HEK293 (cell line): ENCODE data around the gene EME1.
"Not testable (repeated sequence)": the region's sequence is repeated elsewhere in the genome, so short reads cannot be mapped to it uniquely, and the experiment has no call there.

Source experiments
- CTCF ChIA-PET: fragments of 350-600 bp; formaldehyde crosslinking; extraction: SDS; loops from one replicate; lab custom pipeline; 2021; ENCODE audit warnings: antibody characterized with exemption; lab: Yijun Ruan, JAX
- POLR2A ChIA-PET: fragments of 300-600 bp; formaldehyde crosslinking; extraction: SDS; loops from one replicate; lab custom pipeline; 2020; ENCODE audit warnings: antibody characterized with exemption, inconsistent platforms; lab: Yijun Ruan, JAX
- H3K27ac ChIP-seq: fragments of 200-500 bp; sonication (Bioruptor generic); 2 replicates; pipeline ENCODE4 v1.5.1; 2014; ENCODE audit warnings: low read depth, low read length, control low read depth, inconsistent platforms; ENCODE audit errors: extremely low read depth
- H3K36me3 ChIP-seq, 2 experiments: fragments of 200-500 bp in 1 of 2; sonication (Bioruptor generic) in 1 of 2; 1 replicate in 1 of 2; 2 replicates in 1 of 2; pipeline ENCODE4 v1.5.1; 2014 to 2017; ENCODE audit warnings: inconsistent platforms in 2 of 2, low read length in 2 of 2; ENCODE audit not compliant: control insufficient read depth in 2 of 2, insufficient read depth in 1 of 2
- H3K4me1 ChIP-seq: fragments of 200-500 bp; sonication (Bioruptor generic); 2 replicates; pipeline ENCODE4 v1.5.1; 2014; ENCODE audit warnings: mild to moderate bottlenecking, low read length, inconsistent platforms; ENCODE audit not compliant: control insufficient read depth, insufficient read depth
- H3K4me3 ChIP-seq: 2 replicates; pipeline ENCODE4 v1.5.1; 2011; ENCODE audit warnings: low read depth, mild to moderate bottlenecking, control low read depth, low read length, moderate library complexity
- H3K9me3 ChIP-seq: fragments of 200-500 bp; sonication (Bioruptor generic); 2 replicates; pipeline ENCODE4 v1.5.1; 2014; ENCODE audit warnings: low read depth, low read length, inconsistent platforms; ENCODE audit not compliant: control insufficient read depth, insufficient read depth
- GFI1B ChIP-seq: fragments of 450-650 bp; formaldehyde crosslinking; IDR thresholded peaks from 2 replicates; pipeline ENCODE4 v1.5.1; 2016; ENCODE audit warnings: missing biosample characterization, missing genetic modification characterization
- GLIS1 ChIP-seq: fragments of 450-650 bp; formaldehyde crosslinking; IDR thresholded peaks from 2 replicates; pipeline ENCODE4 v1.5.1; 2016; ENCODE audit warnings: missing biosample characterization, missing genetic modification characterization
- KLF16 ChIP-seq: fragments of 450-650 bp; formaldehyde crosslinking; IDR thresholded peaks from 2 replicates; pipeline ENCODE4 v1.5.1; 2017; ENCODE audit warnings: missing biosample characterization, missing genetic modification characterization
- OVOL3 ChIP-seq: fragments of 450-650 bp; formaldehyde crosslinking; IDR thresholded peaks from 2 replicates; pipeline ENCODE4 v1.5.1; 2016; ENCODE audit warnings: missing biosample characterization, missing genetic modification characterization
- PATZ1 ChIP-seq: fragments of 450-650 bp; formaldehyde crosslinking; IDR thresholded peaks from 2 replicates; pipeline ENCODE4 v1.5.1; 2016; ENCODE audit warnings: missing biosample characterization, missing genetic modification characterization
- SP7 ChIP-seq: fragments of 450-650 bp; formaldehyde crosslinking; IDR thresholded peaks from 2 replicates; pipeline ENCODE4 v1.5.1; 2016; ENCODE audit warnings: missing biosample characterization, missing genetic modification characterization
- ZBTB48 ChIP-seq: fragments of 450-650 bp; formaldehyde crosslinking; IDR thresholded peaks from 2 replicates; pipeline ENCODE4 v1.5.1; 2016; ENCODE audit warnings: missing biosample characterization, missing genetic modification characterization
- ZBTB8A ChIP-seq: fragments of 450-650 bp; formaldehyde crosslinking; IDR thresholded peaks from 2 replicates; pipeline ENCODE4 v1.5.1; 2016; ENCODE audit warnings: missing biosample characterization, missing genetic modification characterization
- ZFP41 ChIP-seq: fragments of 450-650 bp; formaldehyde crosslinking; IDR thresholded peaks from 2 replicates; pipeline ENCODE4 v1.5.1; 2016; ENCODE audit warnings: missing biosample characterization, missing genetic modification characterization, borderline replicate concordance
- ZNF112 ChIP-seq: fragments of 450-650 bp; formaldehyde crosslinking; IDR thresholded peaks from 2 replicates; pipeline ENCODE4 v1.5.0; 2017; ENCODE audit warnings: missing biosample characterization, missing genetic modification characterization
- ZNF132 ChIP-seq: fragments of 450-650 bp; formaldehyde crosslinking; IDR thresholded peaks from 2 replicates; pipeline ENCODE4 v1.5.1; 2017; ENCODE audit warnings: missing biosample characterization, missing genetic modification characterization, borderline replicate concordance
- ZNF184 ChIP-seq: fragments of 450-650 bp; IDR thresholded peaks from 2 replicates; pipeline ENCODE4 v1.5.1; 2018; ENCODE audit warnings: missing biosample characterization, mild to moderate bottlenecking, missing genetic modification characterization
- ZNF302 ChIP-seq: fragments of 450-650 bp; formaldehyde crosslinking; IDR thresholded peaks from 2 replicates; pipeline ENCODE4 v1.5.1; 2016; ENCODE audit warnings: missing biosample characterization, missing genetic modification characterization, low read depth
- ZNF521 ChIP-seq: fragments of 450-650 bp; formaldehyde crosslinking; IDR thresholded peaks from 2 replicates; pipeline ENCODE4 v1.5.1; 2017; ENCODE audit warnings: missing biosample characterization, mild to moderate bottlenecking, missing genetic modification characterization
- ZNF561 ChIP-seq: fragments of 450-650 bp; IDR thresholded peaks from 2 replicates; pipeline ENCODE4 v1.5.1; 2018; ENCODE audit warnings: missing biosample characterization, missing genetic modification characterization, borderline replicate concordance
- ZNF830 ChIP-seq: fragments of 450-650 bp; IDR thresholded peaks from 2 replicates; pipeline ENCODE4 v1.5.0; 2018; ENCODE audit warnings: missing biosample characterization, missing genetic modification characterization, low read depth, mild to moderate bottlenecking, moderate library complexity
- TF ChIP-seq, protein P1 (sequence below): fragments of 450-650 bp; formaldehyde crosslinking; IDR thresholded peaks from 2 replicates; pipeline ENCODE4 v1.5.1; 2017; ENCODE audit warnings: missing biosample characterization, missing genetic modification characterization

Gene EME1

DNA sequence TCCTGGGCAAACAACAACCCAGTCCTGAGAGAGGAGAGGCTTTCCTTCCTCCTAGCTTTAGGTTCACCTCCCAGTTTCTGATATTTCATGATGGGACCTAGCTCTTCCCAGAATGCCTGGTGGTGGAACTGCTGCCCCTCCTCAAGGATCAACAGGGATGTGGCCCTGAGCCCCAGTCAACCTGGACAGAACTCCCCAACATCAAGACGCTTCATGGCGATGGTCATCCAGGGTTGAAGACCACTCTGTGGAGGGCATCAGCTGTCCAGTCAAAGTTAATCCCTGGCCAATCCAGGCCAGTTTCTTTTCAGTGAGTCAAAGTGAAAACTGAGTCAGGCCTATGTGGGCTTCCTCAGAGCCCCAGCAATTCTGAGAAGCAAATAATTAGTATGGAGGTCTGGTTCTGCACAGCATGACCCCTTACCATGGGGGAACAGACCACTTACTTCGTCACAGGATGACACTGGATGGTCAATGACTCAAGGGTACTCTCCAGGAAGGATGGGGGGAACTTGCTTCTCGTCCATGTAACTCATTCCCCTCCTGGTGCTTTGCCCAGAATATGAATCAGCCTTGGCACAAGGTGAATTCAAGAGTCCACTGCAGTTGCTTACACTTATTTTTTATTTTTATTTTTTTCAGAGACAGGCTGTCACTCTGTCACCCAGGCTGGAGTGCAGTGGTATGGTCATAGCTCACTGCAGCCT lies 41.8 kb upstream of the EME1 start:
- Histone ChIP-seq H3K4me3 (no peak overlapping the region), H3K27ac (no peak overlapping the region), H3K4me1 (no peaks in the 10 kb centered on the region), H3K36me3 (no peaks in the 10 kb centered on the region), H3K9me3 (no peaks in the 10 kb centered on the region)
- no peak for TF ChIP-seq ZNF302 (tag by site-specific recombination)
- no peak for TF ChIP-seq ZNF521 (tag by site-specific recombination)
- POLR2A ChIA-PET: interaction anchor here (1.1 kb wide), 1 partner anchor 148 kb away, joined by 3 read pairs; no protein-coding TSS in a partner anchor
- CTCF ChIA-PET: interaction anchor here (1.2 kb wide), 1 partner anchor 10 kb away, joined by 3 read pairs; no protein-coding TSS in a partner anchor

DNA sequence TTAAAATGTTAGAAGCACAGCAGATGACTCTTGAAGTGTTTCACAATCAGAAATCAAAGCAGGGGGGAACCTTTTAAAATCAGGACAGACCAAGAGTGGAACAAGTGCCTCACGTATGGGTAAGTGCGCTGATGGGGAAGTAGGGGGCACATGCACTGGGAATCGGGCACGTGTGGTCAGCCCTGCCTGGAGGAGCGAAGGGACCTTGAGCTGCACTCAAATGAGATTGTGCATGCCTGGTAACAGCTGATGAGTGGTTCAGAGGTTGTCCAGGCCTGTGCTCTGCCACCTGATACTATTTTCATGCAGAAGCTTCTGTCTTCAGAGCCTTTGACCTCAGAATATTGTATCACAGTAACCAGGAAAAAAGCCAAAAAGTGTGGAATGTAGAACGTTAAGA lies 40.8 kb upstream of the EME1 start:
- CTCF ChIA-PET: interaction anchor here (0.9 kb wide), 1 partner anchor 171 kb away, joined by 4 read pairs; no protein-coding TSS in a partner anchor
- Histone ChIP-seq H3K36me3 (no peaks in the 10 kb centered on the region), H3K4me3 (no peak overlapping the region), H3K9me3 (no peaks in the 10 kb centered on the region), H3K4me1 (no peaks in the 10 kb centered on the region), H3K27ac (no peak overlapping the region)
- TF ChIP-seq, protein P1, sequence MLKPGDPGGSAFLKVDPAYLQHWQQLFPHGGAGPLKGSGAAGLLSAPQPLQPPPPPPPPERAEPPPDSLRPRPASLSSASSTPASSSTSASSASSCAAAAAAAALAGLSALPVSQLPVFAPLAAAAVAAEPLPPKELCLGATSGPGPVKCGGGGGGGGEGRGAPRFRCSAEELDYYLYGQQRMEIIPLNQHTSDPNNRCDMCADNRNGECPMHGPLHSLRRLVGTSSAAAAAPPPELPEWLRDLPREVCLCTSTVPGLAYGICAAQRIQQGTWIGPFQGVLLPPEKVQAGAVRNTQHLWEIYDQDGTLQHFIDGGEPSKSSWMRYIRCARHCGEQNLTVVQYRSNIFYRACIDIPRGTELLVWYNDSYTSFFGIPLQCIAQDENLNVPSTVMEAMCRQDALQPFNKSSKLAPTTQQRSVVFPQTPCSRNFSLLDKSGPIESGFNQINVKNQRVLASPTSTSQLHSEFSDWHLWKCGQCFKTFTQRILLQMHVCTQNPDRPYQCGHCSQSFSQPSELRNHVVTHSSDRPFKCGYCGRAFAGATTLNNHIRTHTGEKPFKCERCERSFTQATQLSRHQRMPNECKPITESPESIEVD (tag by site-specific recombination): no peak
- TF ChIP-seq ZFP41 (tag by site-specific recombination) (no peak), ZNF132 (tag by site-specific recombination) (no peak), ZNF561 (tag by site-specific recombination) (no peak), ZNF184 (tag by site-specific recombination) (no peak), ZNF112 (tag by site-specific recombination) (no peak), PATZ1 (tag by site-specific recombination) (no peak), ZBTB8A (no peak), OVOL3 (tag by site-specific recombination) (no peak), KLF16 (no peak), ZNF830 (no peak), ZBTB48 (tag by site-specific recombination) (no peak), GFI1B (tag by site-specific recombination) (no peak), SP7 (tag by site-specific recombination) (no peak)
- POLR2A ChIA-PET: no interaction called here

DNA sequence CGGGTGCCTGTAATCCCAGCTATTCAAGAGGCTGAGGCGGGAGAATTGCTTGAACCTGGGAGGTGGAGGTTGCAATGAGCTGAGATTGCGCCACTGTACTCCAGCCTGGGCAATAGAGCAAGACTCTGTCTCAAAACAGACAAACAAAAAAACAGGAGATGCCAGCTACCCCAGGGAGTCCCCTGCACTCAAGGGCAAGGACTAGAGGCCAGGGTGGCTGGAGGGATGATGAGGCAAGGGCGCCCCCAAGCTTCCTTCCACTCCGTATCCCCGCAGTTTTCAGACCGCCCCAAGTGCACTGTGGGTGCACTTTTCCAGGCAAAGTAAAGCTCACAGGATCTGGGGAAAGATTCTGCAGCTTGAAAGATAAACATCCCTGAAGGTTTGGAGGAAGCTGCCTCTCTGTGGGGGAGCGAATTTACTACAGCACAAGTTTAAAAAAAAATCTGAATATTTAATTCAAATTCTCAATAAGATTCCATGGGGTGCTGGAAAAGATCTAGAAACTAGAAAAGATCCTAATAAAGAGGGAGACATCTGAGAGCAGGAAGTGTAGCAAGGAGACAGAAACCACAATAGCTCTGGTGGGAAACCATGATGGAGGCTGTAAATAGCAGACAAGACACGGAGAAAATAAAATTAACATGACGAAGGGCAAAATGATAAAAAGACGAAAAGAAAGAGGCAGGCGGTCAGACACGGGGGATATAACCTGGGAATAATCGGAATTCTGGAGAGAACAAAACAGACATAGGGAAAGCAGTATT lies 39.6 kb upstream of the EME1 start:
- H3K4me1 ChIP-seq, H3K27ac ChIP-seq, H3K36me3 ChIP-seq, POLR2A ChIA-PET, H3K4me3 ChIP-seq: not testable (repeated sequence)
- CTCF ChIA-PET: interaction anchor here (0.6 to 1.1 kb wide), 10 partner anchors 8 to 210 kb away, joined by 3 to 5 read pairs (median 3); no protein-coding TSS in a partner anchor
- 0 out of 2 replicates have a peak, but pooled peaks have one; percentile 20 for TF ChIP-seq GLIS1 (tag by site-specific recombination)
- TF ChIP-seq, all 188 proteins: peak for 1; not testable (repeated sequence) for 187
- H3K9me3 ChIP-seq: not testable (repeated sequence)
